GM15510 (cell line): Measurements from ENCODE around the gene EPB41L3.

Experiments used
- POLR2A ChIP-seq: IDR thresholded peaks from 3 replicates; pipeline ENCODE4 v1.6.1; 2011; ENCODE audit warnings: borderline replicate concordance; ENCODE audit not compliant: insufficient read length; ENCODE audit errors: extremely low read depth

Gene EPB41L3

DNA sequence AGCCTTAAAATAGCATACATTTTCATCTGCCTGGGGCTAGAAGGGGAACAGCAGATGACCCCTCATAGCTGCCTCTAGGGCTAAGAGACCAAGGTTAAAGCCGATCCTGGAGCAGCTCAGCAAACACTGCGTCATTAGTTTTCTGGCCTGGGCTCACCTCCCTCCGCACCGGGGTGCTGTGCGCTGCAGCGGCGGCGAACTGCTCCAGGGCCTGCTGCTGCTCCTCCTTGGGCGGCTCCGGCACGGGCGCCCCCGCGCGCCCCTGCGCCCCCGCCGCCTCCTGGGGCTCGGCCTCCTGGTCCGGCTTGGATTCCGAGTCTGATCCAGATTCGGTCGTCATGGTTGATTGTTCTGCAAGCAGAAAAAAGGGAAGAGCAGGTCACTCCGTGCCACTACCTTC, 55.0 kb downstream of the EPB41L3 start:
- no peak for TF ChIP-seq POLR2A

DNA sequence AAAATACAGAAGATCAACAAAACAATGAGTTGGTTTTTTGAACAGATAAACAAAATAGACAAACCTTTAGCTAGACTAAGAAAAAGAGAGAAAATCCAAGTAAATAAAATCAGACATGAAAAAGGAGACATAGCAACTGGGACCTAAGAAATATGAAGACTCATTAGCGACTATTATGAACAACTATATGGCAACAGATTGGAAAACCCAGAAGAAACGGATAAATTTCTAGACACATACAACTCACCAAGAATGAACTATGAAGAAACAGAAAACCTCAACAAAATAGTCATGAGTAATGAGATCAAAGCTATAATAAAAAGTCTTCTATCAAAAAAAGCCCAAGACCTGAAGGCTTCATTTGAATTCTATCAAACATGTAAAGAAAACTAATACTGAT, 59.3 kb downstream of the EPB41L3 start:
- TF ChIP-seq POLR2A: no peak

DNA sequence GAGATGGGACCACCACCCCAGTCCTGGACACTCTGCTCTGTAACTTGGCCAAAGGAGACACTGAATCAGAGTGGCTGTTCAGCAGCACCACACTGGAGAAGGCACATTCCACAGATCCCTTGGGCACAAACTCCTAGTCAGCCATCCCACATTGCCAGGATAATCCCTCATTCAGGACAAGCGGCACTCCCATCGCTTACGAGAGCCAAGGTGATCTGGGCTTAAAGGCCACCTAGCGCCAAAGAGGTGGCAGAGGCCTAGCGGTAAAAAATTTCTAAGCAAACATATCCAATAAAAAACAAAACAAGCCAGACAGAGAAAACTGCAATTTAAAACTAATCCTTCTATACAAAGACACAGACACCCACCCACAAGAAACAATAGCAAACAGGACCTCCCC, 62.2 kb downstream of the EPB41L3 start:
- TF ChIP-seq POLR2A: no peak

DNA sequence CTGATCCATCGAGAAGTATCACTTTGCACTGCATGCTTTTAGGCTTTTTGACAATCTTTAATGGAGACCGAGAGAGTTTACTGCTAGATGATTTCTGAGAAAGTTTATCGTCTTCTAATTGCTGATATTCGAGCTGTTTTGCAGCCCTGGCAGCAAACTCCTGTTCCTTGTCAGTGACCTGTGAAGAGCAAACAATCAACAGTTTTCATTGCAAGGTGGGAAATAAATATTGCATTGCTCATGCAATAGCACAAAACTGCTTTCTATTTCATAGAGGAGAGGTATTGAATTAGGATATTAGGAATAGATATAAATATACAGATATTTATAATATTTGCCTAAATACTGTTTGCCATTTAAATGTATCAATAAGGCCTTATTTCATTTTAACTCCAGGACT, 65.5 kb downstream of the EPB41L3 start:
- no peak for TF ChIP-seq POLR2A

DNA sequence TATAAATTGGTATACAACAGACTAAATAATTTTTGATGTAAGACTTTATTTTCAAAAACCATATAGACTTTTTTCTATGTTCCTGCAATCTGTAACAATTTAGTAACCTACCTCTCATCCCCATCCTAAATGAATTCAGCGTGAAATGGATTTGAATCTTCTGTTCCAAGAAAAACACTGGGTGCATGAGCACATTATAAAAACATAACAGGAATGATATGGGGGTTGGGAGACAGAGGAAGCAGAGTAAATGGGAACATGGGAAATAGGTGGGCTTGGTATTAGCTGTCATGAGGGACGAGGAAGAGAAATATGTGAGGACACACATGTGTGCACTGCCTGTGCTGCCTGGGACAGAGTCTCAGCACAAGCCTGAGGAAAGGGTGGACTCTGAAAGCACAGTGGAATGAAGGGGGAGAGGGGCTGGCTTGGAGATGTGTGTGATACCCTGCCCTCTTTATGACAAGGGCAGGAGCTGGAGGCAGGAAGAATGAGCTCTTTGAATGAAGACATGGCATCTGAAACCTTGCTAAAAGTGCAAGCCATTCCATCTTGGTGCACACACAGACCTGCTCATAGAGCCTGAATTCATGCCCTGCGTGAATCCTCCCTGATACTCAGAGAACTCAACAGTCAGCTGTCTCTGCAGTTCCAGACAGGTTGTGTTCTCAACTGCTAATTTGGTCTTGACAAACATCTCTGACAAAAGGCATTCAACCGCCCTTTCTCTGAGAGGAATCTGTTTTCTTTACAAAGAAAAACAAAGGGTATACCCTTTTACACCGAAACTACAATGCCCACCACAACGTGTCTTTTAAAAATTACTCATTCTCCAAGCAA, 66.6 kb downstream of the EPB41L3 start:
- no peak for TF ChIP-seq POLR2A

DNA sequence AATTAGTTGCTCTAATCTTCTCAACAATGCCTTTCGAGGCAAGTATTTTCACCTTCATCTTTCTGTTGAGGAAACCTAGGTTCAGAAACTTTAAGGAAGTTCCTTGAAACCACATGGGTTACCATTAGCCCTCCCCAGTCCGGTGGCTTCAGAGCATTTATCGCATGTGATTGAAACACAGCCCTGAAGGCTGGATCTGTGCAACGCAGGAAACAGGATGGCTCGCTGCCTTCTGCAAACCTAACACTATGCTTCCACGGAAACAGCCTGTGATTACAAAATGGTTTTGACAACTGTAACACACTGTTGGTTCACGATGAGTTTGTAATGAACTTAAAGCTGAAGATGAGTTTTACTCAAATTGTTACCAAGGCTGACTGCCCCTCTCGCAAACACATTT, 68.5 kb downstream of the EPB41L3 start:
- TF ChIP-seq POLR2A: no peak

DNA sequence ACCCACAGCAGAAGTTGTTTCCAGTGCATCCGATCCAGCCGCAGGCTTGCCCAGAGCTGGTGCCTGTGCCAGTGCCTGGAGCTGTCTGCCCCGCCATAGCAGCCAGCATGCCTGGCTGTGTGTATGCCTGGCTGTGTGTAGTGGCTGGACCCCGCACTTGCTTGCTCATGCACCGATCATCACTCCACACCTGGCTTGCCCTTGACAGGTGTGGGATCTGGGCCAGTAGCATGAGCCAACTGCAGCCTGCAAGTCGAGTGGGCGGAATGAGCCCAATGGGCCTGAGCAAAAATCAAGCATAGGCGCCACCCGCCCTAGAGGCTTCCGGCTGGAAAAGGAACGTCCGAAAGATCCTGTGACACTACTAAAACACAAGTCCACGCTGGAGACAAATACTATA, 74.5 kb downstream of the EPB41L3 start:
- TF ChIP-seq POLR2A: no peak

DNA sequence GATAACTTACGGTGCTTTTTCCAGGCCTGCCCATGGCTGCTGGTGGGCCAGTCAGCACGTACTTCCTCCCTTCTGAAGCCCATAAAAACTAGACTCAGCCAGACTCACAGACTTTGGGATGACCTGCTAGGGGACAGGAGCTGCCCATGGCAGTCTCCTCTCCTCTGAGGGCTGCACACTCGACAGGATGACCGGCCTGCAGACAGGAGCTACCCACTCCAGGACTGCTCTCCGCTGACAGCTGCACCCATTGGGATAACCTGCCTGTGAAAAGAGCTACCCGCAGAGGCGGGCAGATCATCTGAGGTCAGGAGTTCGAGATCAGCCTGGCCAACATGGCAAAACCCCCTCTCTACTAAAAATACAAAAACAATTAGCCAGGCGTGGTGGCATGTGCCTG, 75.4 kb downstream of the EPB41L3 start:
- no peak for TF ChIP-seq POLR2A

DNA sequence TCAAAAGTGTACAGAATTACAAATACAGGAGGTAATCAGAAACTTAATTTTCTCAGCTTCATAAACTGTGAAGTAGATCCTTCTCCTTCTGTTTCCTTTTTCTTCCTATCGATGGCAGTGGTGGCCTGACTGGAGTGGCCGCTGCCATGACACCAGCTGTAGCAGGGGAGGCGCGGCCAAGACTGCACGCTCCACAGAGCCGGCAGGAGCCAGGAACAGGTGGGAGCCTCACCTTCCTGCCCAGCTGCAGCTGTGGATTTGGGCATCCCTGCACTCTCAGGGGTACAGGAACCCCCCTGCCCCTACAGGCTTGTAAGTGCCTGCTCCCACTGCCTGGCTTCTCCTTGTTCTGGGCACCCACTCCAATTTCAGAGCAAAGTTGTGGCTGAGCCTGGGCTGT, 76.1 kb downstream of the EPB41L3 start:
- no peak for TF ChIP-seq POLR2A

DNA sequence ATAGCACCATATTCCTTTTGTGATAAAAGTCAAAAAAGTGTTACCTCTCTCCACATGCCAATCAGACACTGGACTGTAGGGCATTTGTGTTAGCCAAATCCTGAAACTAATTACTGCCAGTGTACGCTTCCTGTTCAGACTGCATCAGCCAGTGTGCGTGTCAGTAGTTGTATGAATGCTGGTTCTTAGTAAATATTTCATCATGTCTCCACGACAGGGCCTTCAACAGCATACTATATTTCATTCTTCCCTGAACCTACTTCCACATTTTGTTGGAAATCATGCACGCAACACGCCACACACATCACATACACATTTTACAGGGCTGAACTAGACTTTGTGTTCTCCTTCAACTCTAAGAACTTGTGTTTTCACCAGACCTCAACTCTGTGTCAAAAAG, 77.5 kb downstream of the EPB41L3 start:
- TF ChIP-seq POLR2A: no peak

DNA sequence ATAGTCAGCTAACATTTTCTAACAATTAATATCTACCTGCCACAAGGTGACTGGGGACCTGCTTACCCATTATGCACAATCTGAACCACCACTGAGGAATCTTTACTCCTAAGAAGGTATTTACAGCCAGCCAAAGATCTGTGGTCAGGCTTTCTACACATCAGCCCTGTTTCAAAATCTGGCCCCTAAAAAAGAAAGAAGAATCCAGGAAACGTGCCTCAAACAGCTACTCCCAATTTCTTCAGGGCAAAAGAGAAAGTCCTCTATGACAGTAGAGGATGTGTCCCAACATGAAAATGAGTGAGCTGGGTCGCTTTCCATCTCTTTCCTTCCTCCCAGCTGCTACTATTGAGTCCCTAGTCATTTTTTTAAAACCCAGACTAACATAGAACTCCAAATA, 79.5 kb downstream of the EPB41L3 start:
- TF ChIP-seq POLR2A: no peak

DNA sequence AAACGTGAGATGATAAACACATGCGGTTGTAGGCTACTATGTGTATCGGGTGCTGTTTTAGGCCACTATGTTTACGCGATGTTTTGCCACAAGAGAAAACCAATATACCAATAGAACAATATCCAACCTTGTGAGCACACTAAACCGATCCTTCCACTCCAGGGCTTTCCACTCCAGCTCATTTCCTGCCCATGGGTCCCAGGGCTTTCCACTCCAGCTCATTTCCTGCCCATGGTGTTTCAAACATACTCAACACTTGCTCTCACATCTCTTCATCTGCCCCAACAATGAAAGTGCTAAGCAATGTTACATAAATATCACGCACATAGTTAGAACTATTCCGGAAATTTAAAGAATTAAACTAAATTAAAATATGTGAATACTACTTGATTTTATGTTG, 80.0 kb downstream of the EPB41L3 start:
- no peak for TF ChIP-seq POLR2A

DNA sequence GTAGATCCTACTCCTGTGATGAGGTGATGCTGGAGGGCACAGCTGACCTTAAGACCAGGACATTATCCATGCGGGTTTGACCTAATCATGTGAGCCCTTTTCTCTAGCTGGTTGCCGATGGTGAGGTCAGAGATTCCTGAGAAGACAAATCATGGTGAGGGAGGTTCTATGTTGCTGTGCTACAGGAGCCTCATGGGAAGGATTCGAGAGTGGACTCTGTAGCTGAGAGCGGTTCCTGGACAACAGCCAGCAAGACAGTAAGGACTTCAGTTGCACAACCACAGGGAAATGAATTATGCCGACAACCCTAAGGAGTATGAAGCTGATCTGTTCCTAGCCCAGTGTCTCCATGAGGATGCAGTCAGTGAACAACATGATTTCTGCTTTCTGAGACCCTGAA, 80.4 kb downstream of the EPB41L3 start:
- no peak for TF ChIP-seq POLR2A

DNA sequence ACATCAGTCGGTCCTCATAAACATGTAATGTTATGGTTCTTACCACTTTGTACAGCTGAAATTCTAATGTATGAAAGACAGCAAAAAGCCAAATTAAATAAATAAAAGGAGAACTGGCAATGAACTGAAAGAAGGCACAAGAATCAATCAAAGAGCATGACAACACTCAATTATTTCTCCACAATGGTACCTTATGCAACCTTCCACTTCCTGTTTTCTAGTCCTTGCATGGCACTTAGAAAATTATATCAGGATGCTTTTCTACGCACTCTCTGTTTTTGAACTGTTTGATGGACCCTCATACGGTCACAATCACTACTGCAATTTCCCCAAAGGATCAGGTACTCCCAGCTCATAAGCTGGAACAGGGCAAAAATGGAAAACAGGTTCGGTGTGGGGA, 81.6 kb downstream of the EPB41L3 start:
- TF ChIP-seq POLR2A: no peak

DNA sequence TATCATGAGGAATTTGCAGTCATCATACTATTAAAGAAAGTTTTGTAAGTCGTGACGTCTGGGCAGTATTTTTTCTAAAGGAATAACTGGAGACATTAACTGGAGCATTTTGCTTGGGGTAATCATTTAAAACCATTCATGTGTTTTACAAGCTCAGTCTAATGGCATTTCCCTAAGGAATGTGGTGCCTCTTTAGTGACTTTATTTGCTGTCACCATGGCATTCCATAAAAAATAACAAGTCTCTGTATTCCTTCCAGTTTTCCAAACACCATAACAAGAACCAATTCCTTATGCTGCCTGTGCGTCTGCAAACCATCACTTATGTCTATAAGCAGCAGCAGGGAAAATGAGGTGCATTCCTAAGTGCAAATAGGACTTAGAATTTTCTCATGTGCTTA, 82.8 kb downstream of the EPB41L3 start:
- no peak for TF ChIP-seq POLR2A

DNA sequence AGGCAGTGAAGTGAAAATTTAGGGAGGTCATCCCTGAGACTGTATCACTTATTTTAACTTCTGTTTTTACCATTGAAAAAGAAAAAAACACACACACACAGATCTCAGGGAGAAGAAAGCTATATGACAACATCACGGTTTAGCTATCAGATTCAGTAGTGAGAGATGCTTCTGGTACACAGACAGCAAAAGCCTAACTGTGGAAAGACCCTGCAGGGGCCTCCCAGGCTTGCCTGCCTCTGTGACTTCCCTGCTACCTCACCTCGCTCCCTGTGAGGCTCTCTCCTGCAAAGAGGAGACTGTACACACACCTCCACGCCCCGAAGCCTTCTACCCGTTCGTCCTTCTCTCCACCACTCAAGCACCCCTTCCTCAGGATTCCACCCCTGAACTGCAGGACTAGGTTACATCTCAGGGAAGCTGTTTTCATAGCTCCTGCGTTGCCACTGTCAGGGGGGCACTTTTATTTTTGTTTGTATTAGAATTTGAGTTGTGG, 86.3 kb downstream of the EPB41L3 start:
- TF ChIP-seq POLR2A: no peak
